NCI-H1417 treated with DMSO at 0.1 percent for 48 hours (cell line): ENCODE measurements around the gene ITM2A.

Experiments
- DNase-seq: peaks from one replicate; lab custom pipeline; 2025; lab: John Stamatoyannopoulos, UW

The ITM2A gene

GRCh38 chrX:79366873-79367749, at the start of gene ITM2A:
ITM2A (minus strand) TSS chrX:79367334; CDS start chrX:79367215, 119 bp downstream.
- no peak for DNase-seq

GRCh38 chrX:79415056-79415455, 47.9 kb upstream of the ITM2A start:
- no peak for DNase-seq

GRCh38 chrX:79413963-79414362, 46.8 kb upstream of the ITM2A start:
- no peak for DNase-seq

GRCh38 chrX:79412972-79413371, 45.8 kb upstream of the ITM2A start:
- DNase-seq = no peak

GRCh38 chrX:79412166-79412565, 45.0 kb upstream of the ITM2A start:
- no peak for DNase-seq

- DNase-seq = no peak
Measured at GRCh38 chrX:79409657-79410056, 42.5 kb upstream of the ITM2A start.

- no peak for DNase-seq
Measured at GRCh38 chrX:79408623-79409322, 41.6 kb upstream of the ITM2A start.

GRCh38 chrX:79400623-79401022, 33.5 kb upstream of the ITM2A start:
- DNase-seq = no peak

- DNase-seq = no peak
Measured at GRCh38 chrX:79375340-79375739, 8.2 kb upstream of the ITM2A start.

GRCh38 chrX:79371640-79372039, 4.5 kb upstream of the ITM2A start:
- no peak for DNase-seq

- no peak for DNase-seq
Measured at GRCh38 chrX:79371101-79371500, 4.0 kb upstream of the ITM2A start.

GRCh38 chrX:79369871-79370270, 2.7 kb upstream of the ITM2A start:
- no peak for DNase-seq

GRCh38 chrX:79368441-79368840, 1.3 kb upstream of the ITM2A start:
- no peak for DNase-seq

- DNase-seq = no peak
Measured at GRCh38 chrX:79367907-79368306, 773 bp upstream of the ITM2A start.

GRCh38 chrX:79366556-79366872, 620 bp downstream of the ITM2A start:
- no peak for DNase-seq

GRCh38 chrX:79365591-79365990, 1.5 kb downstream of the ITM2A start:
- DNase-seq = no peak

- no peak for DNase-seq
Measured at GRCh38 chrX:79364306-79364705, 2.8 kb downstream of the ITM2A start.

GRCh38 chrX:79361192-79361870, 5.8 kb downstream of the ITM2A start:
- DNase-seq = no peak

- no peak for DNase-seq
Measured at GRCh38 chrX:79336869-79337815, 30.0 kb downstream of the ITM2A start.

- DNase-seq = no peak
Measured at GRCh38 chrX:79330022-79330421, 37.1 kb downstream of the ITM2A start.

- no peak for DNase-seq
Measured at GRCh38 chrX:79325263-79325958, 41.7 kb downstream of the ITM2A start.
